GM18858 (cell line): ENCODE results near the gene KIAA1958.

Experiments
- ATAC-seq: cut with Tn5 transposase; IDR thresholded peaks from one replicate; pipeline ENCODE4 v1.9.1; 2021; ENCODE audit not compliant: unreplicated experiment

The KIAA1958 gene

GRCh38 chr9:112486221-112487007, at the start of gene KIAA1958:
TSS of gene KIAA1958 (plus strand) at chr9:112486827. CDS start at chr9:112574081, 87,254 bp downstream.
- ATAC-seq: peak; percentile 81

DNA sequence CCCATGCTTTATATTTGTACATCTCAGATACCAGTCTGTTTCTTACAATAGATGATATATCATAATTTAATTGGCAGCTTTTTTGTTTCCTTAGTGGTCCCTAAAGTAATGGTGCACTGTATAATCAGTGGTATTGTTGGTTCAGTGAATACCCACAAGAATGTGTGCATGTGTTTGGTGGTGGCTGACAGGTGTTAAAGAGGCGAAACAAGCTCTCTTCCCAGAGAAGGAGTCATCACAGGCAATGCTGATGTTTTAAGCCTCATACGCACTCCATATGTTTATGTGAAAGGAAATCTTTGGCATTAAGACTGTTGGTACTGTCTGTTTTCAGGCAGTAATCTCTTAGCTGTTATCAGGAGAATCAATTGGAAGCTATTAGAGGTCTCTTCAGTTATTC, 49.2 kb upstream of the KIAA1958 start:
- ATAC-seq: no peak

DNA sequence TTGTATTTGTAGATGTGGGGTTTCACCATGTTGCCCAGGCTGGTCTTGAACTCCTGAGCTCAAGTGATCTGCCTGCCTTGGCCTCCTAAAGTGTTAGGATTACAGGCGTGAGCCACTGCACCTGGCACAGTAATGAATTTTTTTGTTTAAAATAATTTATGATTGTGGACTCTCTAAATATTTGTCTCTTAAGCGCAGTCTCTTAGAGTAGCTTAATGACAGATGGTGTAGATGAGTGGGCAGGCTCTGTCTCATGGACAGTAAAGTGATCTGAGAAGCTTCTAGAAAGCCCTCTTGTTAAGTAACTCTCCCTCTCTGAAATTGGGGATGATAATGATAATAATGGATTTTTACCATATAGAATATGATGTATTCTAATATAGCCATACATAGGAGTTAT, 47.5 kb upstream of the KIAA1958 start:
- no peak for ATAC-seq

DNA sequence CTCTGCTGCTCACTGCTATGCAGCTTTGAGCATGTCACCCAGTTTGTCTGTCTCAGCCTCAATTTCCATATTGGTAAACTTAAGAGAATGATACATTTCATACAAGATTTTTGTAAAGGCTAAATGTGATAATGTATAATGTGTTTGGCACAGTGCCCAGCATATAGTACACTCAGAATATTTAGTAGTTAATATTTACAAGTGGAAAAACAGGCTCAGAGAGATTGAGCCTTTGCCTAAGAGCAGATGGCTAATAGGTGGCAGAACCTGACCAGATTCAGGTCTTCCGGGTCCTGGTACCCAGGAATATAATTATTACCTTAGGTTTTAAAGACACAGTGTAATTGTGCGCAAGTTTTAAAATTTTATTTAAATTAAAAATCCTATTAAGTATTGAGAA, 46.8 kb upstream of the KIAA1958 start:
- no peak for ATAC-seq

DNA sequence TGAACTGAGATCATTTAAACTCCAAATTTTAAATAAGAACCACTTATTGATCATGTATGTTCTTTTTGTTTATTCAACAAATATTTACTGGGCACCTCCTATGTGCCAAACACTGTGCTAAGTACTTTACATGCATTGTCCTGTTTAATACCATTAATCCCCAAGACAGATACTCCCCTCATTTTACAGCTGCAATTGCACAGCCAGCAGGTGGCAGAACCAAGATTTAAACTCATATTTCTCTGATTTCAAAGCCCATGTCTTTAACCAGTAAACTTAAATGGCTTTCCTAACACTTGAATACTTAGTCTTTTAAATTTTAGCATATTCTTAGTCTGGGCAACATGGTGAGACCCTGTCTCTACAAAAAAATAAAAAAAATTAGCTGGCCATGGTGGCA, 43.4 kb upstream of the KIAA1958 start:
- no peak for ATAC-seq

DNA sequence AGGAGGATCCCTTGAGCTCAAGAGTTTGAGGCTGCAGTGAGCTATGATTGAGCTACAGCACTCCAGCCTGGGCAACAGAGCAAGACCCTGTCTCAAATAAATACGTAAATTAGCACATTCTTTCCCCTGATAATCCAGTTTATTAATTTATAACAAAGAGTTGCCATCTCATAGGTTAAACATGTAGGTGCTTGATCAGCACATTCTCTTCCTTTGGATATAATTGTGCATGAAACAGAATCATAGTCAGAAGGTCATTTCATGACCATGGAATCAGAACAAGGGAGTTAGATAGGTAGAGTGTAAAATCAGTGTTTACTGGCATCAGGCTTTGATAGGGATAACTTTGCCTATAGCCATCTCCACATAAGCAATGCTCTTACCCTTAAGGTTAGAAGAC, 43.0 kb upstream of the KIAA1958 start:
- ATAC-seq: no peak

GRCh38 chr9:112445196-112445595, 41.4 kb upstream of the KIAA1958 start:
- no peak for ATAC-seq

DNA sequence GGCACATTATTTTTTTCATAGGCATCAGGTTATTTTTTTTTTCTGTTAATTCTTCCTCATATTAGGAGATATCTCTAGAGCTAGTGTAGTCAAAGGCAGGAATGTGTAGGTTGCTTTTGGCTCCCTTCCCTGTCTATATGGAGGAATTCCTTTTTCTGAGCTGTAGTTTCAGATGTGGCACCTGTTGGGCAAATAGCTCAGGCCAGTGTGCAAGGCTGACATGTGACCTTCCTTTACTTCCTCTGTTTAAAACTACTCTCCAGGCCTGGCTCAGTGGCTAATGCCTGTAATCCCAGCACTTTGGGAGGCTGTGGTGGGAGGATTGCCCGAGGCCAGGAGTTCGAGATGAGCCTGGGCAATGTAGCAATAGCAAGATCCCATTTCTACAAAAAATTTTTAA, 40.5 kb upstream of the KIAA1958 start:
- ATAC-seq: no peak

- no peak for ATAC-seq
These were observed 40.1 kb upstream of the KIAA1958 start for GRCh38 chr9:112446526-112446925.

DNA sequence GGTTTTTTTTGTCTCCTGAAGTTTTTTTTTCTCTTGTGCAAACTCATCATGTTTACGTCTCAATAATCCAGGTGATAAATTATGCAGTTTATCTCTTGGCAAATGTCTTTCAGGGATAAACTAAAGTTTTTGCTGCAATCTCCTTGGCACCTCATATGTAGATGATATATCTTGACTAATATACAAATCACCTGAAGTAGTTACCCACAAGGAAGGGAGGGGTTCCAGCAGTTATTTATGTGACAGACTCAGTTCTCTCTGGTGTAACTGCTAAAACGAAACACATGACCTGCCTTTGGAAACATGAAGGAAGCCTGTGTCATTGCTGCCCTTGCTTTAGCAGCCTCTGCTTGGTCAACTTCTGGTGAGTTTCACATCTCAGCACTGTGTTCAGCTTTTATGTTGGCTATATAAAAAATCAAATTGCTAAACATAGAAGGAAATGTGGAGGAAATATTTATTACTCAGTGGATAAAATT, 39.3 kb upstream of the KIAA1958 start:
- ATAC-seq: no peak

GRCh38 chr9:112462855-112463254, 23.8 kb upstream of the KIAA1958 start:
- ATAC-seq: no peak

DNA sequence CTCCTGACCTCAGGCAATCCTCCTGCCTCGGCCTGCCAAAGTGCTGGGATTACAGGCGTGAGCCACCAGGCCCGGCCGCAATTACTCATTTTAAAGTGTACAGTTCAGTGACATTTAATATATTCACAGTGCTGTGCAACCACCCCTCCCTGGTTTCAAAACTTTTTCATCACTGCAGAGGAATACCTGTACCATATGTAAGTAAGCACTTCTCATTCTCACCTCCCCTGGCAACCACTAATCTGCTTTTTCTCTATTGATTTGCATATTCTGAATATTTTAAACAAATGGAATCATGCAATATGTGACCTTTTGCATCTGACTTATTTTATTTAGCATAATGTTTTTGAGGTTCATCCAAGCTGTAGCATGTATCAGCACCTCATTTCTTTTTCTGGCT, 21.3 kb upstream of the KIAA1958 start:
- ATAC-seq: no peak

DNA sequence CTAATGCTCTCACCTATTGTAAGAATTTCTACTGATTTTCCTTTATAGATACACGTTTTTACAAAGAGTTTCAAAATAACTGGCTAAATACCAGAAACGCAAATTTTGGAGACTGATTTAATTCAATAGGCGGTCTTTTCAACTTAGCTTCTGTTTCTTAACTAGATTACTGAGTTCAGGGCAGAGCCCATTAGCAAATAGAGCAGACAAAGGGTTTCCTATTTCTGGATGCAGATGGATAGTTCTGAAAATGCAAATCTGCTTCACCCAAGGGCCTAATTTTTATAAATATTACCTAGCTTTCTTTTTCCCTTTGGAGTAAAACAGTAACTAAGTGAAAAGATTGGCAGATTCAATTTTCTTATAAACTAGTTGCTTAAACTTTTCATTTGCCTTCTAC, 13.6 kb upstream of the KIAA1958 start:
- ATAC-seq: no peak

DNA sequence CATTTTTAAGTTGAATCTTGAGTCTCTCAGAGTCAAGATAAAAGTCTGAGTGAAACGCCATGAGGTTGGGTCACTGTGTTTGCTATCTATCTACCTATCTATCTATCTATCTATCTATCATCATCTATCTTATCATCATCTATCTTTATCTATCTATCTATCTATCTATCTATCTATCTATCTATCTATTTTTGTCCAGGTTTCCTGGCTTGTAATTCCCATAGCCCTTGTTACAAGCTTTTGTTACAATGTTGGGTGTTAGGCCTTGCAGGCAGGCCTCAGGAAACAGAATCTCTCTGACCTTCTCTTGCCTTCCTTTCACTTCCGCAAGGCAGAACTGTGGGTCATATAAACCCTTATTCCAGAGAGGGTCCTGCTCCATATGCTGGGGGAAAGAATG, 12.6 kb upstream of the KIAA1958 start:
- no peak for ATAC-seq

DNA sequence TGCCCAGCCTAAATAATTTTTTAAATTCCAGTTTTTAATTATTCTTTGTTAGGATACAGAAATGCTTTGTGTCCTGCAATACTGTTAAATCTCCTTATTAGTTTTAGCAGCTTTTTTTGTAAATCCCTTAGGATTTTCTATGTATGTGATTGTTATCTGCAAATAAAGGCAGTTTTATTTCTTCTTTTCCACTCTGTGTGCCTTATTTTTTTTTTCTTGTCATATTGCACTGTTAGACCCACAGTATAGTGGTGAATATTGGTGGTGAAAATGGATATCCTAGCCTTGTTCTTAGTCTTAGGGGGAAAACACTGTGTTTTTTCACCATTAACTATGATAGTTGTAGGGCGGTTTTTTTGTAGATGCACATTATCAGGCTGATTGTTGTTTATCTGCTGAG, 11.3 kb upstream of the KIAA1958 start:
- no peak for ATAC-seq

GRCh38 chr9:112477330-112477729, 9.3 kb upstream of the KIAA1958 start:
- ATAC-seq: no peak

GRCh38 chr9:112479221-112479620, 7.4 kb upstream of the KIAA1958 start:
- ATAC-seq: no peak

DNA sequence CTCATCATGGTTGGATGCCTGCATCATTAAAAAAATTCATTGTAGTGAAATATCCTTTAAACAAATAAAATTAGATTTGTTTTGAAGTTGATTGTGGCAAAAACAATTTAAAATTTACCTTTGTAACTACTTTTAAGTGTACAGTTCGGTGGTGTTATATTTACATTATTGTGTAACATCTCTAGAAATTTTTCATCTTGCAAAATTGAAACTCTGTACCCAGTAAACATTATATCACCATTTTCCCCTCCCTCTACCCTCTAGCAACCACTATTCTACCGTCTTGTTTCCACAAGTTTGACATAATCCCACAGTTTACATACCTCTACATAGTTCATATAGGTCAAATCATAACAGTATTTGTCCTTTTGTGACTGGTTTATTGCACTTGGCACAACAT, 2.0 kb upstream of the KIAA1958 start:
- ATAC-seq: no peak

DNA sequence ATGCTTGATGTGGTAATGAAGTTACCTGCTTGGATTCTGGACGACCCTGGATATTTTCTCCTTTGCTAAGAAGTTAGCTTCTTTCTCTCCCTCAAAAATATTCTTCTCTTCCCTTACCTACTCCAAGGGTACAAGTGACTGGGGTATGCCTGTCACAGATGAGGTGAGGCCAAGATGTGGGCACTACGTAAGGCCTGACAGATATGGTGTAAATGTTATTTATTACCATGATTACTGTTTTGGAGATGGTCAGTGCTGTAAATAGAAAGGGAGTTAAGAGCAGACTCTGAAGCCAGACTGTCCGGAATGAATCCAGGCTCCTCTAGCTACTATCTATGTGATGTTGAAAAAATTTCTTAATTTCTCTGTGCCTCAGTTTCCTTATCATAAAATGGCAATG, 1.1 kb upstream of the KIAA1958 start:
- no peak for ATAC-seq

GRCh38 chr9:112487008-112487798, 576 bp downstream of the KIAA1958 start:
- ATAC-seq: peak; percentile 45

- ATAC-seq: no peak
These were observed 1.2 kb downstream of the KIAA1958 start for GRCh38 chr9:112487799-112488340.

GRCh38 chr9:112489039-112489546, 2.5 kb downstream of the KIAA1958 start:
- no peak for ATAC-seq
